Chondrocyte (in vitro differentiated cells): ENCODE data around the gene IL17C. TPM values are rescaled to one million over a fixed set of nuclear protein-coding genes. Genes with fewer than 3 reads are reported as not detected.

Experiments
- DNase-seq: peaks from one replicate; pipeline ENCODE4 v3.0.0; 2021; ENCODE audit warnings: mixed read lengths, low spot score
- H3K27ac Mint-ChIP-seq: one replicate; pipeline ENCODE4 v1.8.0; 2021; ENCODE audit warnings: mild to moderate bottlenecking, moderate library complexity, mixed read lengths; ENCODE audit not compliant: unreplicated experiment
- H3K27me3 Mint-ChIP-seq: 2 replicates; pipeline ENCODE4 v1.8.0; 2021; ENCODE audit warnings: low read depth, mixed read lengths
- H3K36me3 Mint-ChIP-seq: 2 replicates; pipeline ENCODE4 v1.8.0; 2021; ENCODE audit warnings: low read depth, mixed read lengths
- H3K4me1 Mint-ChIP-seq: 2 replicates; pipeline ENCODE4 v1.8.0; 2021; ENCODE audit warnings: low read depth, mild to moderate bottlenecking, mixed read lengths
- H3K4me3 Mint-ChIP-seq: one replicate; pipeline ENCODE4 v1.8.0; 2021; ENCODE audit warnings: mild to moderate bottlenecking, moderate library complexity, mixed read lengths; ENCODE audit not compliant: unreplicated experiment
- H3K9me3 Mint-ChIP-seq: 2 replicates; pipeline ENCODE4 v1.8.0; 2021; ENCODE audit warnings: low read depth, mixed read lengths
- CTCF ChIP-seq: fragments of 200-600 bp; sonication (generic); IDR thresholded peaks from 2 replicates; pipeline ENCODE4 v1.5.0; 2021; ENCODE audit warnings: antibody characterized with exemption, mild to moderate bottlenecking, moderate library complexity
- long read RNA-seq: library from polyadenylated mRNA; stranded (forward); transcript quantifications from one replicate; pipeline ENCODE4 v2.0.0, GENCODE V29; 2021
- total RNA-seq: library from RNA; stranded (reverse); gene quantifications from 3 replicates; pipeline ENCODE4 v1.2.1, GENCODE V29; 2021

IL17C gene
- total RNA-seq: not detected in 3 replicates
- long read RNA-seq: 0 reads

- Mint-ChIP-seq H3K9me3 (no peaks in the 10 kb centered on the region), H3K27ac (no peak within 1 kb of the TSS), H3K27me3 (peaks cover 7% of the 10 kb centered on the region), H3K4me1 (peaks cover 4% of the 10 kb centered on the region), H3K4me3 (no peak within 1 kb of the TSS), H3K36me3 (no peaks in the 10 kb centered on the region)
- TF ChIP-seq CTCF: no peak
- DNase-seq: no peak
These were observed at the start of gene IL17C for GRCh38 chr16:88638323-88639230. Gene IL17C (plus strand): TSS chr16:88638572. CDS start chr16:88638642, 70 bp downstream.

GRCh38 chr16:88588754-88589153 is 49.6 kb upstream of the IL17C start:
- Mint-ChIP-seq H3K36me3 (peaks cover 34% of the 10 kb centered on the region), H3K27me3 (no peaks in the 10 kb centered on the region), H3K27ac (no peak overlapping the region), H3K4me1 (no peaks in the 10 kb centered on the region), H3K9me3 (no peaks in the 10 kb centered on the region), H3K4me3 (no peak overlapping the region)
- DNase-seq: no peak
- no peak for TF ChIP-seq CTCF

GRCh38 chr16:88589441-88589840 is 48.9 kb upstream of the IL17C start:
- no peak overlapping the region for H3K4me3 Mint-ChIP-seq
- no peak for DNase-seq
- H3K9me3 Mint-ChIP-seq: no peaks in the 10 kb centered on the region
- no peak overlapping the region for H3K27ac Mint-ChIP-seq
- no peak for TF ChIP-seq CTCF
- H3K36me3 Mint-ChIP-seq: peaks cover 34% of the 10 kb centered on the region
- no peaks in the 10 kb centered on the region for H3K27me3 Mint-ChIP-seq
- H3K4me1 Mint-ChIP-seq: no peaks in the 10 kb centered on the region

- Mint-ChIP-seq H3K4me1 (no peaks in the 10 kb centered on the region), H3K4me3 (no peak overlapping the region), H3K36me3 (peaks cover 36% of the 10 kb centered on the region), H3K27ac (no peak overlapping the region), H3K27me3 (no peaks in the 10 kb centered on the region), H3K9me3 (no peaks in the 10 kb centered on the region)
- no peak for DNase-seq
- TF ChIP-seq CTCF: no peak
These were observed 46.8 kb upstream of the IL17C start for GRCh38 chr16:88591577-88592021.

- Mint-ChIP-seq H3K4me3 (no peak overlapping the region), H3K27me3 (no peaks in the 10 kb centered on the region), H3K9me3 (no peaks in the 10 kb centered on the region), H3K27ac (no peak overlapping the region), H3K36me3 (peaks cover 25% of the 10 kb centered on the region), H3K4me1 (no peaks in the 10 kb centered on the region)
- no peak for DNase-seq
- TF ChIP-seq CTCF: no peak
These were observed 45.3 kb upstream of the IL17C start for GRCh38 chr16:88593061-88593460.
